Gastrocnemius medialis (tissue), 4 donors: ENCODE results near the gene CREBBP.

ENCODE experiments used
- CTCF ChIP-seq, 5 experiments: fragments of 450-650 bp in 3 of 5; fragments of 200-600 bp in 2 of 5; sonication (generic) in 2 of 5; IDR thresholded peaks in 4 of 5; conservative IDR thresholded peaks in 1 of 5; 1 replicate in 4 of 5; 2 replicates in 1 of 5; pipeline ENCODE4 v1.5.1; 2016 to 2019; ENCODE audit warnings: antibody characterized with exemption in 5 of 5, mild to moderate bottlenecking in 3 of 5, moderate library complexity in 3 of 5
- POLR2A ChIP-seq, 2 donors: fragments of 450-650 bp; IDR thresholded peaks; one replicate each; pipeline ENCODE4 v1.6.1; 2017; ENCODE audit warnings: antibody characterized with exemption in 2 of 2, mild to moderate bottlenecking in 2 of 2, moderate library complexity in 2 of 2

GRCh38 chr16:3909791-3910583, 29.5 kb upstream of the CREBBP start:
- TF ChIP-seq CTCF (IDR thresholded peaks at IDR 0.05 in 4 of 5, conservative IDR thresholded peaks at IDR 0.05 in 1 of 5) (no peak), POLR2A (IDR thresholded peaks at IDR 0.05) (no peak)
